ENCODE data around the gene MYL5. TPM values are rescaled to one million over a fixed set of nuclear protein-coding genes. Genes with fewer than 3 reads are reported as not detected.
"Not testable (repeated sequence)": the region's sequence is repeated elsewhere in the genome, so short reads cannot be mapped to it uniquely, and the experiment has no call there.

MYL5 gene
- polyA plus RNA-seq, 1 experiment = 24.4 TPM

DNA sequence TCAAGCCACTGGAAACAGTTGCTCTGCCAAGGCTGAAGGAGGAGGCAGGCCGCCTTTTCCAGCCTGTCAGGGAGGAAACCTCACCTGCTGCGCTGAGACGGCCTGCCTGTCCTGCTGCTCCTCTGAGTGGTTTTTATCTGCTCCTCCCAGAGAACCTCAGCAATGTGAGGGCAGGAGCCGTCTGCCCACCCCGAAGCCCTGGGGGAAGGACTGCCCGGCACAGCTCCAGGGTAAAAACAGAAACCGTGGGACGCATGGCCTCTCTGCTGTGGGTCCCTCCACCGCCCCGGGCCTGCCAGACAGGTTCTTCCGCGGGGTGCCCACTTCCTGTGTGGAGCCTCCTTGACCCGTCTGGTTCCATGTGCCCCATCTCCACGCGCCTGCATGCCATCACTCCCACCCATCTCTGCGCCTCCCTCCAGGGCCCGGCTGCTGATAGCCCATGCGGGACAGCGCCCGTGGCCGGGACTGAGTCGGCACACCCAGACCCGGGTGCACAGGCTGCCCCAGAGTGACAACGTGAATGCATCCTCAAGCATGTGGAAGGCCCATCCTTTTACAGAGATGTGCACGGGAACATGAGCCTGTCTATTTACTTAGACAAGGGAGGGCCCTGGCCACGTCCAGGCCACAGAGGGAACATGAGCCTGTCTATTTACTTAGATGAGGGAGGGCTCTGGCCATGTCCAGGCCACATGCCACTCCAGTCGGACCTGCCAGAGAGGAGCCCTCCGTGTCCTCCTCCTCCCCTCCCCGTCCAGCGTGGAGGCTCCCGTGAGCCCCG lies 18.6 kb downstream of the MYL5 start:
- DNase-seq (ENCODE audit: low read depth) = no peak
- ChIA-PET POLR2A (no interaction called here), CTCF (interaction anchor here (1.5 kb wide), 1 partner anchor 9 kb away, joined by 6 read pairs; no protein-coding TSS in a partner anchor)
- H3K27me3 ChIP-seq (ENCODE audit: control insufficient read depth, insufficient read depth, low read length) = peaks cover 2% of the 10 kb centered on the region; the same call in 1 of the 2 replicates
- no peak overlapping the region for H3K4me3 ChIP-seq (ENCODE audit: low read depth, low read length)
- no peaks in the 10 kb centered on the region for H3K36me3 ChIP-seq (ENCODE audit: control insufficient read depth, insufficient read depth, low read length)
- TF ChIP-seq, protein P1, sequence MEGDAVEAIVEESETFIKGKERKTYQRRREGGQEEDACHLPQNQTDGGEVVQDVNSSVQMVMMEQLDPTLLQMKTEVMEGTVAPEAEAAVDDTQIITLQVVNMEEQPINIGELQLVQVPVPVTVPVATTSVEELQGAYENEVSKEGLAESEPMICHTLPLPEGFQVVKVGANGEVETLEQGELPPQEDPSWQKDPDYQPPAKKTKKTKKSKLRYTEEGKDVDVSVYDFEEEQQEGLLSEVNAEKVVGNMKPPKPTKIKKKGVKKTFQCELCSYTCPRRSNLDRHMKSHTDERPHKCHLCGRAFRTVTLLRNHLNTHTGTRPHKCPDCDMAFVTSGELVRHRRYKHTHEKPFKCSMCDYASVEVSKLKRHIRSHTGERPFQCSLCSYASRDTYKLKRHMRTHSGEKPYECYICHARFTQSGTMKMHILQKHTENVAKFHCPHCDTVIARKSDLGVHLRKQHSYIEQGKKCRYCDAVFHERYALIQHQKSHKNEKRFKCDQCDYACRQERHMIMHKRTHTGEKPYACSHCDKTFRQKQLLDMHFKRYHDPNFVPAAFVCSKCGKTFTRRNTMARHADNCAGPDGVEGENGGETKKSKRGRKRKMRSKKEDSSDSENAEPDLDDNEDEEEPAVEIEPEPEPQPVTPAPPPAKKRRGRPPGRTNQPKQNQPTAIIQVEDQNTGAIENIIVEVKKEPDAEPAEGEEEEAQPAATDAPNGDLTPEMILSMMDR (IDR thresholded peaks at IDR 0.05; ENCODE audit: insufficient read depth, low read depth, low read length) = no peak

DNA sequence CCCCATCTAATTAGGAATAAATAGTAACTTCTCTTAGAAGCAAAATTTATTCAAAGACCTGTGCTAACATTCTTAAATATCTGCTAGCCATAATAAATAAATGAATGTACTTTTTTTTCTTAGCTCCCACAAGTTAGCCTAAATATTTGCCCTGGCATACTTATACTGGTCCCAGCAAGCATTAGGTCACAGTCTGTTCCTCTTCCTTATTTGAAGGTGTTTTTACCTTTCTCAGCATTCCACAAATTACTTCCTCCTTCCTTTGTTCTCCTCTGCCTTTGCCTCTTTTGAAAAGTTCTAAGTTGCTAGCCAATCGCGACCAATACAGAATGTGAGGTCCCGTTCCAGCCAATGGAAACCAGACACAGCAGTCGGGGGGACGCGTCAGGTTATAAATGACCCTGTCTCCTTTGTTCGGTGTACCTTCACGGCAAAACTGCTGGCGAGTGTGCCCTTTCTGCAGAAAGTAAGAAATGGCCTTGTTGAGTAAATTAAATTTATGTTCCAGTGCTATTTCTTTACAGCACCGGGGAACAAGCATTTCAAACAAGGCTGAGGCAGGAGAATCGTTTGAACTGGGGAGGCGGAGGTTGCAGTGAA lies 20.1 kb downstream of the MYL5 start:
- CTCF ChIA-PET = not testable (repeated sequence)

DNA sequence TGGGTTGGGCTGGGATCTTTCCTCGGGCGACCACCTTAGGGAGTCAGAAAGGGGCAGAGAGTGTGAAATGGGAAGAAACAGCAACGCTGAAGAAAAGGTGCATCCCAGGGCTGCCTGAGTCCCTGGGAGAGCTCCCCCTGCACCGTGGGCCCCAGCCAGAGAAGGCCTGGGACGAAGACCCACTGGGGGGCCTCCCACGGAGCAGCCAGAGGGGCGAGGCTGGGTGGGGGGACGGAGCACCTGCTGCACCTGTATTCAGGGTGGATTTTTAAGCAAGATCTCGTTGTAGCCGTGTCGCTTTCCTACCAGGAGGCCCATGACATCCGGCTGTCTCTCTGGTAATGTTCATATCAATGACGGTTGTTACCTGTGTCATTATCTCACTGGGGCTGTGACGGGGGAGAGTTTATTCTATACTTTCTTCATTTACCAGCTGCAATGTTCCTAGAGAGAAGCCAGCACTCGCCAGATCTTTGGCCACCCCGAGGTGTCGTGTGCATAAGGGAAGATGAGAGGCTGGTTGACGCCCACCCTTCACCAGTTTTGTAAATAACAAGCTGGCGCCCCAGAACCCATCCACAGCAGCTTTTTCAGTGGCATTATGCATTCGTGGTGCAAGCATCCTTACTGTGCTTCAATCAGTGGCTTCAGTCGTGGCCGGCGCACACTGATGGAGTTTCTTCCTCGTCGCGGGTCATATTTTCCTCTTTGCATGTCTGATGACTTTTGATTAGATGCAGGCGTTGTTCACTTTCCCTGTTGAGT lies 25.7 kb downstream of the MYL5 start:
- H3K36me3 ChIP-seq (ENCODE audit: control insufficient read depth, insufficient read depth, low read length) = no peaks in the 10 kb centered on the region
- ChIA-PET CTCF (interaction anchor here (0.8 to 1.6 kb wide), 3 partner anchors 8 to 15 kb away, joined by 3 to 7 read pairs (median 4); no protein-coding TSS in a partner anchor), POLR2A (no interaction called here)
- no peak overlapping the region for H3K4me3 ChIP-seq (ENCODE audit: low read depth, low read length)
- TF ChIP-seq, protein P1 (IDR thresholded peaks at IDR 0.05; ENCODE audit: insufficient read depth, low read depth, low read length) = no peak
- H3K27me3 ChIP-seq (ENCODE audit: control insufficient read depth, insufficient read depth, low read length) = peaks cover 3% of the 10 kb centered on the region
- no peak for DNase-seq (ENCODE audit: low read depth)

More for the DNA sequence above, 20.1 kb downstream of the MYL5 start:
- H3K4me3 ChIP-seq (ENCODE audit: low read depth, low read length); H3K27me3 ChIP-seq (ENCODE audit: control insufficient read depth, insufficient read depth, low read length); DNase-seq (ENCODE audit: low read depth); POLR2A ChIA-PET; H3K36me3 ChIP-seq (ENCODE audit: control insufficient read depth, insufficient read depth, low read length): not testable (repeated sequence)

DNA sequence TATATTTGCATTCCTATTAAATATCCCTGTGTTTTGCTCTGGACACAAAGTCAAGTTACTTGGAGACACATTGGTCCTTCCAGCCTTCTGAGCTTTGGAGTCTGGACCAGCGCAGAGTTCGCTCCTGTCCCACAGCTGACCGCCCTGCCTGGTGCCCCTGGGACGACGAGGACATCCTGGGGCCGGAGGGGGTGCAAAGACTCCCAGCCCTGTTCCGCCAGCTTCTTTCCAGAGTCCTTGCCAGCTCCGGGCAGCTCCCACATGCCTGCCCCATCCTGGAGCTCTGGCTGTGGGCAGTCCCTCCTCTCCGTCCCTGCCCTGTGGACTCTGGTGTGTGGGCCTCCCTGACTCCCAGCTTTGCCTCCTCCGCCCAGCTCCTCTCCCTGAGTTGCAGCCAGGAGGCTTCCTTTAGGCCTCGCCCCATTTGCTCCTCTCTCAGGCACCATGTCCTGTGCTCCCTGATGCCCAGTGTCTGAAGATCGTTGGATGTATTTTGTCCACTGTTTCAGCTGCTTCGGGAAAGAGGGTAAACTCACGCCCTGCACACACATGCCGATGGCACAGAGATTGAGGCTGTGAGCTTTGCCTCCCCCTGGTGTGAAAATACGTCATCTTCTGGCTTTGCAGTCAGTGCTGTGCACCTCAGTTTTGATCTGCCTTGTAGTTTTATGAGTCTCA lies 26.4 kb downstream of the MYL5 start:
- POLR2A ChIA-PET = no interaction called here

DNA sequence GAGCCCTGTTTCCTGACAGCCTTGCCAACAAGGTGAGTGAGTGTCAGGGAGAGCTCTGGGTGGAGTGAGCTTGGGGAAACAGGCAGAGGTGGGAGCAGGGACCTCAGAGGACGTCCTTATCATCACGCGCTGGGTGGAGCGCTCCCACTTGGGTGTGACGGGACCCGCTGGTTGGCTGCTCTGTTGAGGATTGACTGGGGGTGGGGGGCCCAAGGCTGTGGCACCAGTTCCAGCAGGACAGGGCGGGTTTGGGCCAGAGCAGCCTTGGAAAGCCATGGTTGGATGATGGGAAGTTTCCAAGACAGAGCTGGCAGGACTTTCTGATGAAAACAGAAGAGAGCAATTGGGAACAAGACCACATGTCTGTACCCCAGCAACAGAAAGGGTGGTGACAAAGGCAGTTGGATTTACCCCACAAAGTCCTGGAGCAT lies 28.3 kb downstream of the MYL5 start:
- H3K4me3 ChIP-seq (ENCODE audit: low read depth, low read length) = no peak overlapping the region
- peaks cover 3% of the 10 kb centered on the region for H3K27me3 ChIP-seq (ENCODE audit: control insufficient read depth, insufficient read depth, low read length)
- POLR2A ChIA-PET = no interaction called here
- TF ChIP-seq, protein P1 (IDR thresholded peaks at IDR 0.05; ENCODE audit: insufficient read depth, low read depth, low read length) = no peak
- no peaks in the 10 kb centered on the region for H3K36me3 ChIP-seq (ENCODE audit: control insufficient read depth, insufficient read depth, low read length)
- CTCF ChIA-PET = interaction anchor here (0.7 kb wide), 1 partner anchor 16 kb away, joined by 3 read pairs; no protein-coding TSS in a partner anchor
- no peak for DNase-seq (ENCODE audit: low read depth)

More for the DNA sequence above, 26.4 kb downstream of the MYL5 start:
- Histone ChIP-seq H3K36me3 (ENCODE audit: control insufficient read depth, insufficient read depth, low read length) (no peaks in the 10 kb centered on the region), H3K4me3 (ENCODE audit: low read depth, low read length) (no peak overlapping the region), H3K27me3 (ENCODE audit: control insufficient read depth, insufficient read depth, low read length) (peaks cover 3% of the 10 kb centered on the region)
- TF ChIP-seq, protein P1 (IDR thresholded peaks at IDR 0.05; ENCODE audit: insufficient read depth, low read depth, low read length) = no peak
- CTCF ChIA-PET = interaction anchor here (0.8 to 1.6 kb wide), 3 partner anchors 9 to 16 kb away, joined by 3 to 7 read pairs (median 4); no protein-coding TSS in a partner anchor
- DNase-seq (ENCODE audit: low read depth) = no peak

Data from BJ (cell line).